Measurements from ENCODE around the gene RIMS3.

Gene RIMS3

GRCh38 chr1:40607921-40608320, 57.6 kb downstream of the RIMS3 start:
- TF ChIP-seq REST (IDR thresholded peaks at IDR 0.05; ENCODE audit: low read depth) (no peak), EP300 (IDR thresholded peaks at IDR 0.05; ENCODE audit: borderline replicate concordance) (no peak), CREB1 (IDR thresholded peaks at IDR 0.05; ENCODE audit: low read depth) (no peak), YY1 (IDR thresholded peaks at IDR 0.05; ENCODE audit: low read depth) (no peak), ZBTB7A (IDR thresholded peaks at IDR 0.05; ENCODE audit: low read depth) (no peak), EGR1 (IDR thresholded peaks at IDR 0.05) (no peak), MAX (IDR thresholded peaks at IDR 0.05) (no peak), TEAD4 (IDR thresholded peaks at IDR 0.05) (no peak), USF1 (IDR thresholded peaks at IDR 0.05) (no peak), CEBPB (IDR thresholded peaks at IDR 0.05) (no peak), TCF12 (IDR thresholded peaks at IDR 0.05; ENCODE audit: low read depth) (no peak), NFIC (IDR thresholded peaks at IDR 0.05) (no peak), RAD21 (IDR thresholded peaks at IDR 0.05; ENCODE audit: low read depth) (no peak), TAF1 (IDR thresholded peaks at IDR 0.05; ENCODE audit: low read depth) (no peak), FOXM1 (IDR thresholded peaks at IDR 0.05; ENCODE audit: borderline replicate concordance, low read depth) (no peak)

GRCh38 chr1:40606978-40607377, 58.5 kb downstream of the RIMS3 start:
- TF ChIP-seq FOXM1 (IDR thresholded peaks at IDR 0.05; ENCODE audit: borderline replicate concordance, low read depth) (no peak), CREB1 (IDR thresholded peaks at IDR 0.05; ENCODE audit: low read depth) (no peak), TAF1 (IDR thresholded peaks at IDR 0.05; ENCODE audit: low read depth) (no peak), YY1 (IDR thresholded peaks at IDR 0.05; ENCODE audit: low read depth) (no peak), CEBPB (IDR thresholded peaks at IDR 0.05) (no peak), REST (IDR thresholded peaks at IDR 0.05; ENCODE audit: low read depth) (no peak), EP300 (IDR thresholded peaks at IDR 0.05; ENCODE audit: borderline replicate concordance) (no peak), TEAD4 (IDR thresholded peaks at IDR 0.05) (no peak), NFIC (IDR thresholded peaks at IDR 0.05) (no peak), RAD21 (IDR thresholded peaks at IDR 0.05; ENCODE audit: low read depth) (no peak), ZBTB7A (IDR thresholded peaks at IDR 0.05; ENCODE audit: low read depth) (no peak), TCF12 (IDR thresholded peaks at IDR 0.05; ENCODE audit: low read depth) (no peak), MAX (IDR thresholded peaks at IDR 0.05) (no peak), EGR1 (IDR thresholded peaks at IDR 0.05) (no peak), USF1 (IDR thresholded peaks at IDR 0.05) (no peak)

- TF ChIP-seq CEBPB (IDR thresholded peaks at IDR 0.05) (no peak), EGR1 (IDR thresholded peaks at IDR 0.05) (no peak), FOXM1 (IDR thresholded peaks at IDR 0.05; ENCODE audit: borderline replicate concordance, low read depth) (no peak), MAX (IDR thresholded peaks at IDR 0.05) (no peak), REST (IDR thresholded peaks at IDR 0.05; ENCODE audit: low read depth) (no peak), USF1 (IDR thresholded peaks at IDR 0.05) (no peak), EP300 (IDR thresholded peaks at IDR 0.05; ENCODE audit: borderline replicate concordance) (no peak), CREB1 (IDR thresholded peaks at IDR 0.05; ENCODE audit: low read depth) (no peak)
Measured at GRCh38 chr1:40606194-40606593, 59.3 kb downstream of the RIMS3 start.

GRCh38 chr1:40599926-40600325, 65.6 kb downstream of the RIMS3 start:
- TF ChIP-seq ZBTB7A (IDR thresholded peaks at IDR 0.05; ENCODE audit: low read depth) (no peak), RAD21 (IDR thresholded peaks at IDR 0.05; ENCODE audit: low read depth) (no peak), CEBPB (IDR thresholded peaks at IDR 0.05) (no peak), EGR1 (IDR thresholded peaks at IDR 0.05) (no peak)

Data from Ishikawa (cell line).